Activated CD4-positive, alpha-beta T cell treated with anti-CD3 and anti-CD28 coated beads, Interleukin-10, Interleukin-2, amounts not matched to agents 100 ng/mL and 50 ng/mL, durations not matched to agents 16 hours and 8 hours (primary cell): ENCODE results near the gene GALK1.
"Not testable (repeated sequence)": the region's sequence is repeated elsewhere in the genome, so short reads cannot be mapped to it uniquely, and the experiment has no call there.

Experiments used
- DNase-seq: peaks from one replicate; pipeline ENCODE4 v3.0.0-alpha.2; 2020

GALK1 gene

DNA sequence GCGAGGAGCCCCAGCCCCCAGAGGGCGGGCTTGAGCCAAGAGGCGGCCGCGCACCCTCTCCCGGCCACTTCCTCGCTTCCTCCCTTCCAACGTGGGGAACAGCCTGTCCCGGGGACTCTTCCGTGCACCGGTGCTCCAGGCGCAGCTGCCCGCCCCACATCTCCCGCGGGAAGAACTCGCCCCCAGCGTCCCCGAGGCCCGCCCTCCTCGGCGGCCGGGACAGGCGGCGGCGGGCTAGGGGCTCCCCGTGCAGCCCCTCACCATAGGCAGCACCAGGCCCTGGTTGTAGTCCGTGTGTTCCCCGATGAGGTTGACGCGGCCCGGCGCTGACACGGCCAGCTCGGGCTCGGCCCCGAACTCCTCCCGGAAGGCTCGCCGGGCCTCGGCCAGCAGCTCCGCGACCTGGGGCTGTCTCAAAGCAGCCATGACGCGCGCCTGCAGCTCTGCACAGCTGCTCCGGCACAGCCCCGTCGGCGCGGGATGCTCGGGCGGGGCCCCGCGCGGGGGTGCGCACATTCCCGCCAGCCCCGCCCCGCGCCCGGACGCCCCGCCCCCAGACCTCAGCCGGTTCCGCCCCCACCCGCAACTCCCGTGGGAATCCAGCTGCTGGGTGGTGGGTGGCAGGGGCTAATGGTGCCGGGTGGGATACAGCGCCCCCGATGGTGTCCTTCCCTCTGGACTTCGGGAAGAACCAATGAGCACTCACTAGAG is at the start of gene GALK1:
Gene GALK1, minus strand, starts transcription at position 482 of the 711 bp plus-strand sequence. Its CDS starts 56 bp downstream, at position 426.
- peak; percentile 79 for DNase-seq

DNA sequence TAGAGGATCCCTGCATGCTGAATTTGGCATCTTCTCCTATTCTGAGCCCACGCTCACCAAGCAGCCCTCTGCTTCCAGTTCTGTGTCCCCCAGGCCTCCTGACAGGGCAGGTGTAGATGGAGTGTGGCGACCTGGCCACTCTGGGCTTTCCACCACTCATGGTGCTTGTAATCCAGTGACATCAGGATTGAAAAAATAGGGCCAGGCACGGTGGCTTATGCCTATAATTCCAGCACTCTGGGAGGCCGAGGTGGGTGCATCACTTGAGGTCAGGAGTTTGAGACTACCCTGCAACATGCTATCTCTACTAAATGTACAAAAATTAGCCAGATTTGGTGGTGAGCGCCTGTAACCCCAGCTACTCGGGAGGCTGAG is 49.0 kb upstream of the GALK1 start:
- no peak for DNase-seq

- no peak for DNase-seq
Measured at GRCh38 chr17:75813081-75814020, 48.4 kb upstream of the GALK1 start.

- no peak for DNase-seq
Measured at GRCh38 chr17:75812096-75813013, 47.4 kb upstream of the GALK1 start.

- no peak for DNase-seq
Measured at GRCh38 chr17:75811174-75811573, 46.2 kb upstream of the GALK1 start.

GRCh38 chr17:75810756-75811155 is 45.8 kb upstream of the GALK1 start:
- DNase-seq = not testable (repeated sequence)

- DNase-seq = no peak
Measured at GRCh38 chr17:75810216-75810615, 45.2 kb upstream of the GALK1 start.

- DNase-seq = no peak
Measured at GRCh38 chr17:75809631-75810111, 44.7 kb upstream of the GALK1 start.

DNA sequence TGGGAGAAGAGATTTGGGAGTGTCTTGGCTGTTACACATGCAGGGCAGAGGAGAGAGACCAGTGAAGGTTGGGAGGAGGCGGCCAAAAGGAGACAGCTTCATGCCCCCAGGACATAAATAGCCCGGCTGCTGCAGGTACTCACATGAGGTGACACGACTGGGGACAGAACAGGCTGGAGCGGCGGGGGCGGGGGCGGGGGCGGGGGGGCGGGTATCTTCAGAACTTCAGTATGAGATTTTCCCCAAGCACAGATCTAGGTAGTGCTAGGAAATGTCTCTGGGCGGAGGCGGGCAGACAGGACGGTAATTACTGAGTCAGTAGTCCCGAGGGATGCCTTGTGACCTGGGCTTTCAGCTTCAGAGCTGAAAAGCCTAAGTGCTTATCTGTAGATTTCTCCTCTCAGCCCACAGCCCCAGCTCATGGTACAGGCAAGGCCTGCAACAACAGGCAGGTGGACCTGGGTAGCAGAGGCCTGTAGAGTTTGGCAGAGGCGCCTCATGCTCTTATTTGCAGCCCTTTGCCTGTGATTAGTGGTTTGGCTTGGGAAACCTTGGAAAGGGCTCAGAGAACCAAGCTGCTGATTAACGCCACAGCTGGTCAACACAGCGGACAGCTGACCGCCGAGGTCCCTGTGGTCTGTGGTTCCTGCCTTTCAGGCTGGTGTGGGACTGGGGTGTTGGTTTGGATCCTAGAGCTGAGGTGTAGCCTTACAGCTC is 44.1 kb upstream of the GALK1 start:
- no peak for DNase-seq

DNA sequence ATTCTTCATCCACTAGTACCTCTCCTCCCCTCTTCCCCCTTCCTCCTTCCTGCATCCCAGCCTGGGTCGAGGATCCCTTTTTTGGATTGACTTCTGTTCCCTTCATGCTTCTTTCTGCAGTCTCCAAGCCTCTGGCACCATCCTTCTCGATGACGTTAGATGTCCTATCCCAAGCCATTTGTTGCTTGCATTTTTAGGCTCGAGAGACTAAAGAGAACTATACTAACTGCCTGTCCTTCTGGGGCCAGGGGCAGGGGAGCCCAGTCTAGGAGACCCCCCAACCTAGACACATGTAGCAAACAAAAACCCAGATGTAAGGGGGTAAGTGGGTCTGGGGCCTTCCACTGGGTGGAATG is 43.5 kb upstream of the GALK1 start:
- DNase-seq = no peak

- no peak for DNase-seq
Measured at GRCh38 chr17:75807861-75808260, 42.9 kb upstream of the GALK1 start.

DNA sequence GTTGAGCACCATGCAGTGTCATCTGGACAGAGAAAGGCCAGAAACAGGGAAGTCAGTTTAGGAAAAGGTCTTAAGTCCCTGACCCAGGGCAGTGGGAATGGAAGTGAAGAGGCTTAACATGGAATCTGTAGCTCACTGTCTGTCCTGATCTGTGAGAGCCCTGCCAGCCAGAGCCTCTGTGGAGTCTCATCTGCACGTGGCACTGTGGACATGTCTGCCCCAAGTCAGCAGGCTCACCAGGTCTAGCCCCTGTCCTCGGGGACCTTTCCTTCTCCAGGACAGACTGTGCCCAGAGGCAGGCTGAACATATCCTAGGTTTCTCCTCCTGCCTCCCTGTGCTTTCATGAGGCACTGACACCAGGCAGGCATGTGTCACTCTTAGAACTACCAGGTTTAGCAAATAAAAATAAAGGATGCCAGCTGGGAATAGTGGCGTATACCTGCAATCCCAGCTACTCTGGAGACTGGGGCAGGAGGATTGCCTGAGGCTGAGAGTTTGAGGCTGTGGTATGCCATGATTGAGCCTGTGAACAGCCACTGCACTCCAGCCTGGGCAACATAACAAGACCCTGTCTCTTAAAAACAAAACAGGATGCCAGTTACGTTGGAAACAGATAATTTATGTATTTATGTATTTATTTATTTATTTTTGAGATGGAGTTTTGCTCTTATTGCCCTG is 42.0 kb upstream of the GALK1 start:
- DNase-seq = no peak

- DNase-seq = no peak
Measured at GRCh38 chr17:75803883-75804282, 38.9 kb upstream of the GALK1 start.

DNA sequence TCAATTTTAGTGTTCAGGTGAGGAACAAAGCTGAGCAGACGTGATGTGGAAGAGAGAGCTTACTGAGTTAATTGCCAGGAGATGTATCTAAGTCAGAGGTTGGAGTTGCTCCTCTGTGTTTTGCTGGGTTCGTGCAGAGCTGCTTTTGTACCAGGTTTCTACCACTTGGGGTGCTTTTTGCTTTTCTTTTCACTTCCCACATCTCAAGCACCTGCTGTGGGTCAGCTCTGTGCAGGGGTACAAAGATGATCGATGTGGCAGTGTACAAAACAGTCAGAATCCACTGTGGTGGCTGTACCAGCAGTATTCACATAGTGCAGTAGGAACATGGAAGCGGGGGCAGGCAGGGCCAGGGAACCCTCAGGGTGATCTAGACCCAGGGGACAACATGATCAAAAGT is 34.4 kb upstream of the GALK1 start:
- no peak for DNase-seq

- DNase-seq = no peak
Measured at GRCh38 chr17:75795820-75796607, 31.0 kb upstream of the GALK1 start.

GRCh38 chr17:75793460-75793859 is 28.5 kb upstream of the GALK1 start:
- peak; percentile 19 for DNase-seq

DNA sequence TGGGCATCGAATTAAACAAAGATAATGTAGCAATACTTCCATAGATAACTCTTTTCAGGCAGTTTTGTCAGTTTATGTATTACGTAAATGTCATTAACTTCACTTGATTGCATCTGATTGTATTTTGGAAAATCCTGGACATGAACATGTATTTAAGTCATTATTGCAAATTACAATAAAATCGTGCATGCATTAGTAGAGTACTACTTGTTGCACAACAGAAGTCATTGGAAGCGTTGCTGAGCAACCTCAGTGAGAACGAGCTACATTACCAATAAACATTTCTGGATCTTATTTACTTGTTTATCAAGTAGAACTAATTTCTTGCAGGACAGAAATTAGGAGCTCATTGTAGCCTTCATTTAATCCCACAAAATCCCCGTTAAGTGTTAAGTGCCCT is 26.3 kb upstream of the GALK1 start:
- no peak for DNase-seq

DNA sequence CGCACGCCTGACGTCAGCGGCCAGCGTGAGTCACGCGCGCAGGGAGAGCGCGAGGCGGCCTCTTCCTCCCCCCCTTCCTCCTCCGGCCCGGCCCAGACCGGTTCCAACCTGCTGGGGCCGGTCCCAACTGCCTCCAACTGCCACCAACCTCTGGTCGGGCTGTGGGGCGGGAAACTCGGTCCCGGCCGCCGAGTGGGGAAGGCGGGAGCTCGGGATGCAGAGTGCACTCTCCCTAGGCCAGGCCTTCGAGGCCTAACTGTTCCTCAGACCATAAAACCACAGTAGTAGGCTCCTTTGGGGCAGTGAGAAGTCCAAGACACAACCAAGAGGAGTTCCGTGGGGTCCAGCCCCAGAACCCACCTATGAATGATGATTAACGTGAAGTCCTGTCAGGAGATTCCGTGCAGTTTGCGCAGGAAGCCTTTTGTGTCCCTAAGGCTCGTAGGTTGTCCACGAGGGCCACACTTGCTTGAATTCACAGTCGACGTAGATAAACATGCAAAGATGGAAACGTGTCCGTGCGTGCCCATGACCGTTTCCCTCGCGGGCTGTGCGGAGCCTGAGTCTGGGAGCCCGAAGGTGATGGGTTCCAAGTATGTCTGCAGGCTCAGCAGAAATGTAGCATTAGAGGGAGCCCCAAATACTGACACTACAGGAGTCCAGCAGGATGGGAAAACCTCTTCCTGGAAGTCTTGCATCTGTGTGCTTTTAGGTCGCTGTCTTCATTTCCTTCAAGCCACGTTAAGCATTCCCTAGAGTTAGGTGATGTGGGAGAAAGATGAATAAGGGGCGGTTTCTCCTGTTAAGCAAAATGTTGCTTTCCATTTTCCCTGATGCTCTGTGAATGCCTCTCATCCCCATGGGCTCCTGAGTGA is 20.3 kb upstream of the GALK1 start:
- peak; percentile 96 for DNase-seq

DNA sequence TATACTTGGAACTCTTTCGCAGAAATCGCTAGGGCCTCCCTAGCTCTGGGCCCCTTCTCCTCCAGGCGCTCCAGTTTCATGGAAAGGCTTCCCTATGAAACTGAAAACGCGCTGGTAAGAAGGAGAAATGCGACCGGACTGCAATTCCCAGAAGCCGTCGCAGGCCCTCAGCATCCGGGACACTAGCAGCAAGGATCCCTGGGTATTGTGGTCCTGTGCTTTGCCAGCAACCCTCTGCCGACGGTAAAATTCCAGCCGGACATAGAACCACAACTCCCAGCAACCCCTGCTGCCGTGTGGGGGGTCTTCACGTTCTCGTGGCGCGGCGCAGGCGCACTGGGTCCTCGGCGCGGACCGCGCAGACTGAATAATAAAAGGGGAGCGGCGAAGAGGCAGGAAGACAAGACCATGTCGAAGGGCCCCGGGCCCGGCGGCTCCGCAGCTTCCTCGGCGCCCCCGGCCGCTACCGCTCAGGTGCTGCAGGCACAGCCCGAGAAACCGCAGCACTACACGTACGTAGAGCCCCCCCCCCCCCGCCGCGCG is 19.6 kb upstream of the GALK1 start, which contains the start of gene UNK:
Gene UNK, plus strand, starts transcription at position 334 of the 543 bp plus-strand sequence. Its CDS starts 75 bp downstream, at position 409.
- peak; percentile 99 for DNase-seq
